ENCODE measurements around the gene TIFAB. TPM values are rescaled to one million over a fixed set of nuclear protein-coding genes. Genes with fewer than 3 reads are reported as not detected.

TIFAB gene
- polyA plus RNA-seq, 2 of the 4 experiments (the other 2 are of a cell fraction), result not detected

GRCh38 chr5:135453613-135454012, 1.5 kb upstream of the TIFAB start:
- DNase-seq (ENCODE audit: low read depth in 1 of 2, low spot score in 1 of 2) (no peak), ATAC-seq (no peak), FAIRE-seq (no peak)
- TF ChIP-seq E2F6 (IDR thresholded peaks at IDR 0.05; ENCODE audit: borderline replicate concordance, low read depth) (no peak), SREBF2 (IDR thresholded peaks at IDR 0.05) (no peak), ZC3H11A (IDR thresholded peaks at IDR 0.05) (no peak), GATA3 (IDR thresholded peaks at IDR 0.05; ENCODE audit: borderline replicate concordance) (no peak), CBX8 (IDR thresholded peaks at IDR 0.05) (no peak), FOSB (CRISPR knock-in tag; IDR thresholded peaks at IDR 0.05) (no peak), FOXS1 (CRISPR knock-in tag; IDR thresholded peaks at IDR 0.05) (no peak), RNF2 (IDR thresholded peaks at IDR 0.05; ENCODE audit: borderline replicate concordance, low read depth) (no peak), MAX (IDR thresholded peaks at IDR 0.05) (no peak), KDM5A (IDR thresholded peaks at IDR 0.05) (no peak), CEBPB (IDR thresholded peaks at IDR 0.05) (no peak), CTCF (IDR thresholded peaks at IDR 0.05) (no peak), NR3C1 (IDR thresholded peaks at IDR 0.05) (no peak), REST (IDR thresholded peaks at IDR 0.05) (no peak)
- H3K4me3 ChIP-seq, result no peak overlapping the region
- ChIA-PET POLR2A (no interaction called here), CTCF (interaction anchor here (37.5 kb wide), 1 partner anchor 108 kb away, joined by 1932 read pairs; no protein-coding TSS in a partner anchor)
- H3K4me2 ChIP-seq, result no peak overlapping the region
- peaks cover 1% of the 10 kb centered on the region; the same call in 1 of the 3 replicates for H3K4me1 ChIP-seq
- no peak overlapping the region for H3K27ac ChIP-seq
- WGBS (ENCODE audit: missing lambda C conversion rate), result 51% methylated on average over 4 of the region's 4 CpGs
- no peaks in the 10 kb centered on the region for H3K9me3 ChIP-seq

- TF ChIP-seq FOXS1 (CRISPR knock-in tag; IDR thresholded peaks at IDR 0.05), result no peak
- Histone ChIP-seq H3K27ac (no peak overlapping the region), H3K4me3 (no peak overlapping the region), H3K9me3 (no peaks in the 10 kb centered on the region), H3K4me2 (no peak overlapping the region), H3K4me1 (no peaks in the 10 kb centered on the region)
- FAIRE-seq (no peak), DNase-seq (ENCODE audit: low read depth in 1 of 2, low spot score in 1 of 2) (no peak), ATAC-seq (no peak)
- CTCF ChIA-PET, result interaction anchor here (1.9 to 37.5 kb wide), 2 partner anchors 15 to 109 kb away, joined by 10 to 1932 read pairs; no protein-coding TSS in a partner anchor
- WGBS (ENCODE audit: missing lambda C conversion rate), result 59% methylated on average over 17 of the region's 17 CpGs
- POLR2A ChIA-PET, result no interaction called here
Measured at GRCh38 chr5:135451581-135452320, 400 bp downstream of the TIFAB start.

- DNase-seq (ENCODE audit: low read depth in 1 of 2, low spot score in 1 of 2), result no peak
- H3K4me1 ChIP-seq, result no peaks in the 10 kb centered on the region
- ChIA-PET POLR2A (no interaction called here), CTCF (interaction anchor here (5.7 to 37.5 kb wide), 3 partner anchors 15 to 110 kb away, joined by 22 to 1932 read pairs (median 43); no protein-coding TSS in a partner anchor)
- H3K4me2 ChIP-seq, result no peak overlapping the region
- H3K9me3 ChIP-seq, result no peaks in the 10 kb centered on the region
- no peak for FAIRE-seq
- no peak overlapping the region for H3K4me3 ChIP-seq
- TF ChIP-seq KDM1A (IDR thresholded peaks at IDR 0.05; ENCODE audit: low read depth) (no peak), CHD2 (IDR thresholded peaks at IDR 0.05; ENCODE audit: low read length, partially characterized antibody) (no peak), BCL3 (IDR thresholded peaks at IDR 0.05) (no peak), CBX8 (IDR thresholded peaks at IDR 0.05) (no peak)
- WGBS (ENCODE audit: missing lambda C conversion rate), result 84% methylated on average over 2 of the region's 2 CpGs
- H3K27ac ChIP-seq, result no peak overlapping the region
- no peak for ATAC-seq
Measured at GRCh38 chr5:135450952-135451351, 1.2 kb downstream of the TIFAB start.
